Mucosa of descending colon (tissue), 3 donors: ENCODE results near the gene PKHD1. TPM values are rescaled to one million over a fixed set of nuclear protein-coding genes. Genes with fewer than 3 reads are reported as not detected.

ENCODE experiments used
- ATAC-seq: fragments of 200-7000 bp; cut with Tn5 transposase; one replicate; pipeline ENCODE4 v1.9.1; 2020; ENCODE audit warnings: mild to moderate bottlenecking, moderate library complexity
- DNase-seq, 3 donors: peaks; one replicate each; pipeline ENCODE4 v3.0.0-alpha.2; 2020
- H3K36me3 ChIP-seq: fragments of 200-600 bp; one replicate; pipeline ENCODE4 v1.8.0; 2021; ENCODE audit warnings: low read depth, mild to moderate bottlenecking
- H3K4me1 ChIP-seq: fragments of 200-600 bp; one replicate; pipeline ENCODE4 v1.8.0; 2021; ENCODE audit warnings: low read depth, mild to moderate bottlenecking
- H3K4me3 ChIP-seq: fragments of 200-600 bp; one replicate; pipeline ENCODE4 v1.8.0; 2021; ENCODE audit warnings: mild to moderate bottlenecking
- H3K9me3 ChIP-seq: fragments of 200-600 bp; one replicate; pipeline ENCODE4 v1.8.0; 2021; ENCODE audit warnings: mild to moderate bottlenecking
- CTCF ChIP-seq: fragments of 200-600 bp; IDR thresholded peaks from one replicate; pipeline ENCODE4 v1.8.0; 2022; ENCODE audit warnings: antibody characterized with exemption, mild to moderate bottlenecking
- intact Hi-C, 2 donors: fragments of 100-400 bp; cut with DNase I in 1 of 2; cut with micrococcal nuclease in 1 of 2; formaldehyde crosslinking; loops; one replicate each; pipeline versions ENCODE4 v1.11.0 to v1.11.1; 2022; cut with DNase I, micrococcal nuclease
- total RNA-seq, 3 donors: library from RNA; stranded (reverse); fragmentation: NEBNext Ultra II Directional in 2 of 3; extraction: Animal tissue kit (Norgen Biotek cat#: 25700) in 2 of 3; gene quantifications; one replicate each; pipeline versions ENCODE4 v1.2.1 to v1.2.4, GENCODE V29; 2021 to 2023
- donor health status: DM: no; HTN: no; CAD: no; lungs with moderate emphysema.
- donor health status: DM: no; HTN: no; CAD: no.
- donor health status: DM: no; HTN: yes; CAD: no.

Gene PKHD1
- total RNA-seq, 3 donors from 2014 or later: 0.12 to 0.22 (median 0.20) TPM

GRCh38 chr6:51660767-51661166, 426.6 kb downstream of the PKHD1 start:
- Histone ChIP-seq H3K4me3 (no peak overlapping the region), H3K36me3 (no peaks in the 10 kb centered on the region), H3K4me1 (no peaks in the 10 kb centered on the region), H3K9me3 (no peaks in the 10 kb centered on the region)
- intact Hi-C loops: no loop called here
- DNase-seq (no peak), ATAC-seq (no peak)
- TF ChIP-seq CTCF: no peak

- ATAC-seq (no peak), DNase-seq (no peak)
- H3K36me3 ChIP-seq: no peaks in the 10 kb centered on the region
- intact Hi-C loops: no loop called here
- no peak for TF ChIP-seq CTCF
- no peaks in the 10 kb centered on the region for H3K4me1 ChIP-seq
- no peaks in the 10 kb centered on the region for H3K9me3 ChIP-seq
- no peak overlapping the region for H3K4me3 ChIP-seq
These were observed 429.9 kb downstream of the PKHD1 start for GRCh38 chr6:51657491-51657890.

- intact Hi-C loops: no loop called here
- no peak for ATAC-seq
- H3K36me3 ChIP-seq: no peaks in the 10 kb centered on the region
- H3K4me3 ChIP-seq: no peak overlapping the region
- TF ChIP-seq CTCF: no peak
- H3K4me1 ChIP-seq: no peaks in the 10 kb centered on the region
- no peaks in the 10 kb centered on the region for H3K9me3 ChIP-seq
- DNase-seq: no peak
These were observed 431.9 kb downstream of the PKHD1 start for GRCh38 chr6:51655517-51655916.

GRCh38 chr6:51654647-51655046, 432.8 kb downstream of the PKHD1 start:
- no peaks in the 10 kb centered on the region for H3K9me3 ChIP-seq
- DNase-seq (no peak), ATAC-seq (no peak)
- no peaks in the 10 kb centered on the region for H3K36me3 ChIP-seq
- H3K4me1 ChIP-seq: no peaks in the 10 kb centered on the region
- intact Hi-C loops: no loop called here
- no peak for TF ChIP-seq CTCF
- H3K4me3 ChIP-seq: no peak overlapping the region

- no peaks in the 10 kb centered on the region for H3K36me3 ChIP-seq
- no peak overlapping the region for H3K4me3 ChIP-seq
- no peaks in the 10 kb centered on the region for H3K9me3 ChIP-seq
- intact Hi-C loops: no loop called here
- TF ChIP-seq CTCF: no peak
- no peak for DNase-seq
- ATAC-seq: no peak
- H3K4me1 ChIP-seq: no peaks in the 10 kb centered on the region
These were observed 436.1 kb downstream of the PKHD1 start for GRCh38 chr6:51651132-51651817.

- H3K4me1 ChIP-seq: no peaks in the 10 kb centered on the region
- no peak overlapping the region for H3K4me3 ChIP-seq
- ATAC-seq: no peak
- no peaks in the 10 kb centered on the region for H3K36me3 ChIP-seq
- no peak for DNase-seq
- no peaks in the 10 kb centered on the region for H3K9me3 ChIP-seq
- intact Hi-C loops: no loop called here
- TF ChIP-seq CTCF: no peak
These were observed 438.6 kb downstream of the PKHD1 start for GRCh38 chr6:51648774-51649173.
